AG09309 (cell line): ENCODE measurements around the gene OS9.

ENCODE experiments used
- DNase-seq: peaks from one replicate; pipeline ENCODE4 v3.0.0-alpha.2; 2010; ENCODE audit warnings: low read depth
- H3K4me3 ChIP-seq: 2 replicates; pipeline ENCODE4 v1.5.1; 2011; ENCODE audit warnings: mild to moderate bottlenecking, low read depth, low read length, moderate library complexity; ENCODE audit not compliant: control insufficient read depth
- CTCF ChIP-seq: IDR thresholded peaks from 2 replicates; pipeline ENCODE4 v1.5.1; 2011; ENCODE audit warnings: mild to moderate bottlenecking, low read depth, low read length, inconsistent platforms; ENCODE audit not compliant: insufficient read depth, control insufficient read depth; ENCODE audit errors: missing control alignments

Gene OS9

GRCh38 chr12:57733928-57734327 is 40.0 kb downstream of the OS9 start:
- TF ChIP-seq CTCF, result no peak
- no peak for DNase-seq
- no peak overlapping the region for H3K4me3 ChIP-seq

- no peak for TF ChIP-seq CTCF
- DNase-seq, result no peak
- no peak overlapping the region for H3K4me3 ChIP-seq
Observed at GRCh38 chr12:57734591-57734990, 40.7 kb downstream of the OS9 start.

- no peak for DNase-seq
- TF ChIP-seq CTCF, result no peak
- H3K4me3 ChIP-seq, result no peak overlapping the region
Observed at GRCh38 chr12:57735198-57735855, 41.4 kb downstream of the OS9 start.

- no peak for DNase-seq
- H3K4me3 ChIP-seq, result peak overlapping the region; percentile 22
- TF ChIP-seq CTCF, result peak; percentile 47
Observed at GRCh38 chr12:57735952-57736740, 42.2 kb downstream of the OS9 start.

- DNase-seq, result no peak
- TF ChIP-seq CTCF, result no peak
- H3K4me3 ChIP-seq, result no peak overlapping the region
Observed at GRCh38 chr12:57736741-57737466, 43.0 kb downstream of the OS9 start.
